Activated naive CD4-positive, alpha-beta T cell (primary cell): Measurements from ENCODE around the gene TMEM259.

Experiments used
- DNase-seq, 4 experiments: peaks; one replicate each; lab custom pipeline; 2025; lab: John Stamatoyannopoulos, UW

The TMEM259 gene

GRCh38 chr19:1020868-1021425 lies at the start of gene TMEM259:
Gene TMEM259, minus strand, starts transcription at chr19:1021123. Its CDS starts 127 bp downstream, at chr19:1020996.
- DNase-seq: peak; percentile 91 to 98 (median 91)

DNA sequence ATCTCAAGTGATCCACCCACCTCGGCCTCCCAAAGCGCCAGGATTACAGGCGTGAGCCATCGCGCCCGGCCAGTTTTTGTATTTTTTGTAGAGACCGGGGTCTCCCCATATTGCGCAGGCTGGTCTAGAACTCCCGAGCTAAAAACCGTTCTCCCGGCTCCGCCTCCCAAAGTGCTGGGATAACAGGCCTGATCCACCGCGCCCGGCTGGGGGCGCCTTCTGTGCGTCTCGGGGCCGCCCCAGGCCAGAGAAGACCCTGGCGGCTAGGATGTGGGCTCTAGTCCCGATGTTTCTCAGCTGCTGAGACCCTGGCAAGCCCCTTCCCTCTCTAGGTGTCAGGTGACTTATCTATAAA lies 49.6 kb upstream of the TMEM259 start:
- no peak for DNase-seq

DNA sequence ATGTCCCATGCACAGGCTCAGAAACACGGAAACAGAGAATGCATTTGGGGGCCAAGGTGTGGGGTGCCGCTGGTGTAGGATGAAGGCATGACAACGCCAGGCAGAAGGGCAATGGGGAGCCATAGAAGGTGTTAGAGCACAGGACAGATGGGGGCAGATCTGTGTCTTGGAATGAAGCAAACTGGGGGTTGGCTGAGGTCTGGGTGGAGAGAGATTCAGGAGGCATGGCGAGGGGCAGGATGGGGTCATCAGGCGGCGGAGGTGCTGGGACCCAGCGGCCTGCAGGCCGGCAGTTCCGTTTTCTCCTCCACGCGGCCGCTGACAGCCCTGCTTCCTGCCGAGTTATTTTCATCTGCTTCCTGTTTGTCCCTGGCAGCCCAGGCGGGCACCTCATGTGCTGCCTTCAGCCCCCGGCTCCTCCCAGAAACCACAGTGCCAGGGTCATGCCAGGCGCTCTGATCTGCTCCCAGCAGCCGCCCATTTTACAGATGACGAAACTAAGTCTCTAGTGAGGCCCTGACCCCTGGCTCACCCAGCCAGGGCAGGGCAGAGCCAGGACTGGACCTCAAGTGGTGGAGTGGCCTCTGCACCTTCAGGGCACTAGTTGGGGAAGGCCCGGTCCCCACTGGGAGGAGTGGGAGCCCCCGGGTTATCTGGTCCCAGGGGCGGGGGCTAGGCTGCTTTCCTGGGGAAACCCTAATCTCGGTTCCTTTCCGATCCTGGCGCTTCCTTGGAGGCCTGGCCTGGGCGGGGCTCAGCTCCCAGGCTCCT lies 48.3 kb upstream of the TMEM259 start:
- peak in 2 of 4 experiments; percentile 47 to 62 for DNase-seq

- peak in 2 of 4 experiments; percentile 74 to 83 for DNase-seq
Measured at GRCh38 chr19:1068009-1069001, 47.4 kb upstream of the TMEM259 start.

- DNase-seq: peak in 2 of 4 experiments; percentile 64 to 73
Measured at GRCh38 chr19:1067341-1067957, 46.5 kb upstream of the TMEM259 start.

DNA sequence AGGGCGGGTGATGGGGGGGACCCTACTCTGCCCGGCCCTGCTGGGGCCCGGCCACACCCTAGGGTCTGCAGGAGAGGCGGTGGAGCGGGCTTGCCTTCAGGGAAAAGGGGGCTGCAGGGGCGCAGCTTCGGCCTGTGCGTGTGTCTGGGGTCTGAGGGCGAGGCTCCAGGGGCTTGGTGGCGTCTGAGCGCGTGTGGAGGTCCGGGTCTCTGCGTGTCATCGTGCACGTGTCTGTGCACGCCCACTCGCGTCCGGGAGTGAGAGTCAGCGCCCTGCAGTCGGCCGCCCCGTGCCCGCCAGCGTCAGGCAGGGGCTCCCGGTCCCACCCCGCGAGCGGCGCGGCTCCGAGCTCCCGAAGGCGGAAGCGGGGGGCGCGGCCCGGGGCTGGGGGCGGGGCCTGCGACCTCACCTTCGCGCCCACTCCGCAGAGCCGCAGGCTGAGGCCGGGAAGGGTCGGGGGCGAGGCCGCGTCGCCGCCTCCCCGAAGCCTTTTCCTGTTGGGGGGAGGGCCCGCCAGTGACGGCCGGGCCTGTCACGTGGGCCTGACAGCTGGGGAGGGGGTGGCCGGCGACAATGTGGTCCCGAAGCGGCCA lies 45.9 kb upstream of the TMEM259 start, which contains the start of gene ARHGAP45:
TSS of gene ARHGAP45 (plus strand) at position 420 of the 593 bp plus-strand sequence. CDS start 239 bp downstream, outside the sequence.
- DNase-seq: peak; percentile 39 to 83 (median 66)

- no peak for DNase-seq
Measured at GRCh38 chr19:1066251-1066747, 45.4 kb upstream of the TMEM259 start.

DNA sequence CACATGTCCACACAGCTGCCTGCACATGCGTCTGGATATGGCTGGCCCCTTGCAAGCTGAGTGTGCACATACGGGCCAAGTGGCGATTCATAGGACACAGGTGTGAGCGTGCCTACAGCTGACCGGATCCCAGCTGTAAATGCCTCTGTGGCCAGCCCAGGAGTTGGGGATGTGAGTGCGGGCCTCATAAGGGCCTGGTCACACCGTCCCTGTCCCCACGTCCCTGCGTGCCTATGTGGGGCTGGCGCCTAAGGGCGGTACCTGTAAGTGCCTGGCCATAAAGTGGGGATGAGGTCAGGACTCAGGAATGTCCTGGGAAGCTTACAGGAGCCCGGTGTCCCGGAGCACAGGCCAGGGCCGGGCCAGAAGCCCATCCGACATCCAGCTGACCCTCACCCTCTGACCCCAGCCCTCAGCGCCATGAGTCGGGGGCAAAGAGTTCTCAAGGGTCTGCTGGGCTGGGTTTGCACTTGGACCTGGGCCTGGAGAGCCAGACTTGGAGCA lies 44.7 kb upstream of the TMEM259 start:
- DNase-seq: no peak

DNA sequence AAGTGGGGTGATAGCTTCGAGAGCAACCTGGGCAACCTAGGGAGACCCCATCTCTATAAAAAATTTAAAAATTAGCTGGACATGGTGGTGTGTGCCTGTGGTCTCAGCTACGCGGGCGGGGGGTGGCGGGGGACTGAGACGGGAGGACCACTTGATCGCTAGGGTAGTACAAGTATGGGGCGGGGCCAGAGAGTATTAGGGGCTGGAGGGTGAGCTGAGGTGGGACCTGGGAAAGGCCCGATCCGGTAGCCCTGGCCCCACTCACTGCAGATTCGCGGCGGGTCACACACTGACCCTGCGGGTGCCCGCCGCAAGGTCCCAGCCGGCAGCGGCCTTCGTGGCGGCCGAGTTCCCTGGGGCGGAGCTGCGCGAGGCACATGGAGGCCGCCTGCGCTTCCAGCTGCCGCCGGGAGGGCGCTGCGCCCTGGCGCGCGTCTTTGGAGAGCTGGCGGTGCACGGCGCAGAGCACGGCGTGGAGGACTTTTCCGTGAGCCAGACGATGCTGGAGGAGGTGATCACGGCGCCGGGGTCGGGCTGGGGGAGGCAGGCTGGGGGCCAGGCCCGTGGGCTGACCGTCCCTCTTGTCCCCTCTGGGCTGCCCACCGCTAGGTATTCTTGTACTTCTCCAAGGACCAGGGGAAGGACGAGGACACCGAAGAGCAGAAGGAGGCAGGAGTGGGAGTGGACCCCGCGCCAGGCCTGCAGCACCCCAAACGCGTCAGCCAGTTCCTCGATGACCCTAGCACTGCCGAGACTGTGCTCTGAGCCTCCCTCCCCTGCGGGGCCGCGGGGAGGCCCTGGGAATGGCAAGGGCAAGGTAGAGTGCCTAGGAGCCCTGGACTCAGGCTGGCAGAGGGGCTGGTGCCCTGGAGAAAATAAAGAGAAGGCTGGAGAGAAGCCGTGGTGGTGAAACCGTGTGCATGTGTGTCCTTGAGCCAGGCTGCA lies 44.0 kb upstream of the TMEM259 start:
- peak; percentile 47 to 68 (median 48) for DNase-seq

- DNase-seq: no peak
Measured at GRCh38 chr19:1063909-1064660, 43.2 kb upstream of the TMEM259 start.

DNA sequence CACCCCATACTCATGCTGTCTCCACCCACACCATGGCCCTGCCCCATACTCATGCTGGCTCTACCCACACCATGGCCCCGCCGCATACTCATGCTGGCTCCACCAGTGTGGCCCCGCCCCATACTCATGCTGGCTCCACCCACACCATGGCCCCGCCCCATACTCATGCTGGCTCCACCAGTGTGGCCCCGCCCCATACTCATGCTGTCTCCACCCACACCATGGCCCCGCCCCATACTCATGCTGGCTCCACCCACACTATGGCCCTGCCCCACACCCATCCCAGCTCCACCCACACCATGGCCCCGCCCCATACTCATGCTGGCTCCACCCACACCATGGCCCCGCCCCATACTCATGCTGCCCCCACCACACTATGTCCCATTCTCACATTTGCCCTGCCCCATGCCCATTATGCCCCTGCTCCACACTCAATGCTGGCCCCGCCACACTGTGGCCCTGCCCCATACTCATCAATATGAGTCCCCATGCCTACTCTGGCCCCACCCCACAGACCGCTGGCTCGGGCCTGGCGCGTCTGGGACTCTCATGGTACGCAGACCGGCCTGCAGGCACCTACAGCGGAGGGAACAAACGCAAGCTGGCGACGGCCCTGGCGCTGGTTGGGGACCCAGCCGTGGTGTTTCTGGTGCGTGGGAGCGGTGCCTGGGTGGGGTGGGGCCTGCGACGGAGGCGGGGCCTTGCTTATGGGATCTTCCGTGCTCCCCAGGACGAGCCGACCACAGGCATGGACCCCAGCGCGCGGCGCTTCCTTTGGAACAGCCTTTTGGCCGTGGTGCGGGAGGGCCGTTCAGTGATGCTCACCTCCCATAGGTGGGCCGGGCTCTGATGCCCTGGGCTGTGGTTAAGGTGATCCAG lies 42.3 kb upstream of the TMEM259 start:
- DNase-seq: peak; percentile 35 to 55 (median 44)

GRCh38 chr19:1062387-1063029 lies 41.6 kb upstream of the TMEM259 start:
- DNase-seq: no peak

DNA sequence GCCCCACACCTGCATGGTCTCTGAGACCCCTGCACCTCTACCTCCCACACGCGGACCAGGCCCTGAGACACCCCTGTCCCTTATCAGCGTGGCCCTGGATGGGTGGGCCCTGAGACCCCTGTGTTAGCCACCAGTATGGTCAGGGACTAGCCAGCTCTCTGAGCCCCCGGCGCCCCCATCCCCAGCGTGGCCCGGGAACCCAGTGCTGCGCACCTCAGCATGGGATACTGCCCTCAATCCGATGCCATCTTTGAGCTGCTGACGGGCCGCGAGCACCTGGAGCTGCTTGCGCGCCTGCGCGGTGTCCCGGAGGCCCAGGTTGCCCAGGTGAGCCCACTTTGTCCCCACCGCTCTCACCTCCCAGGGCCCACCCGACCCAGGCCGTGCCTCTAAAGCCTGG lies 41.1 kb upstream of the TMEM259 start:
- no peak for DNase-seq

GRCh38 chr19:1060689-1061088 lies 39.8 kb upstream of the TMEM259 start:
- no peak for DNase-seq

DNA sequence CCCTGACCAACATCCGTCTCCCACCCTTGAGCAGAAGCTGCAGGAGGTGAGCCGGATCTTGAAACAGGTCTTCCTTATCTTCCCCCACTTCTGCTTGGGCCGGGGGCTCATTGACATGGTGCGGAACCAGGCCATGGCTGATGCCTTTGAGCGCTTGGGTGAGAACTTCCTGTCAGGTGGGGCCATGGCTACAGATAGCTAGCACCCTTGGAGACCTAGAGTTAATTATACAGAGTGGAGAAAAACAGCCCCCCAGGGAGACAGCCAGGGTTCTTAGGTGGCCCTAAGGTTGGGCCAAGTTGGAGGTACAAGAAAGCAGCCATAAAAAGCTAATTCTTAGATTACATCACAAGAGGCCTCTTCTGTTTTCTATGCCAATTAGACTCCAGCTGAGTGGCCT lies 37.2 kb upstream of the TMEM259 start:
- DNase-seq: no peak

DNA sequence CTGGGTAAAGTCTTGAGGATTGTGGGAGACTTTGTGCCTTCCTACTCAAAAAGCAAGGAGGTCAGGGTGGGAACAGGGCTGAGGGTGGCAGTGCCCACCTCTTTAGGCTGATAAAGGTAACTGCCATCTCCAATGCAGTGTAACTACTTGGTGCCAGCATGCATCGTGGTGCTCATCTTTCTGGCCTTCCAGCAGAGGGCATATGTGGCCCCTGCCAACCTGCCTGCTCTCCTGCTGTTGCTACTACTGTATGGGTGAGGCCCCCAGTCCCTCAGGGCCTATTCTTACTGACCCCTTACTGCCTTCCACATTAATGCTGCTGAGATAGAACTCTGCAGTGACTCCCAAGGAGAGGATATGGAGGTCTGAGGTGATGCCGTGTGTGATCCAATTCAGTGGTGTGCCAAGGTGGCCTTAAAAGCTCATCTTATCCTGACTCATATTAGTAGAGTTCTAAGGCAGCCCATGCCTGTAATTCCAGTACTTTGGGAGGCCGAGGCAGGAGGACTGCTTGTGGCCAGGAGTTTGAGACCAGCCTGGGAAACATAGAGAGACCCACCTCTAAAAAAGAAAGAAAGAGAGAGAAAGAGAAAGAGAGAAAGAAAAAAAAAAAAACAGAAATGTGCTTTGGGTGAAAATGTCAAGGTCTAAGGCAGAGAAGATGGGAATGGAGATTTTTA lies 36.4 kb upstream of the TMEM259 start:
- DNase-seq: no peak
